B cell (primary cell): Measurements from ENCODE around the gene NIT2. TPM values are rescaled to one million over a fixed set of nuclear protein-coding genes. Genes with fewer than 3 reads are reported as not detected.

Experiments used
- ATAC-seq: fragments of 200-7000 bp; cut with Tn5 transposase; one replicate; pipeline ENCODE4 v1.10.0; 2021; ENCODE audit warnings: low read depth, mild to moderate bottlenecking, moderate number of reproducible peaks, moderate library complexity
- CTCF ChIA-PET: fragments of 350-600 bp; sonication (Branson Sonifier 250); formaldehyde crosslinking; loops from one replicate; lab custom pipeline; 2021; ENCODE audit warnings: antibody characterized with exemption, inconsistent platforms; lab: Charles Lee
- POLR2A ChIA-PET: fragments of 350-600 bp; sonication (Branson Sonifier 250); formaldehyde crosslinking; loops from one replicate; lab custom pipeline; 2021; ENCODE audit warnings: antibody characterized with exemption; lab: Charles Lee
- DNase-seq: peaks from one replicate; pipeline ENCODE4 v3.0.0; 2013
- H2AFZ ChIP-seq: 2 replicates; pipeline ENCODE4 v1.6.1; 2012; ENCODE audit warnings: mild to moderate bottlenecking, low read depth, low read length; ENCODE audit not compliant: insufficient read depth, poor library complexity, severe bottlenecking
- H3K27ac ChIP-seq, 2 donors: 1 replicate in 1 of 2; 2 replicates in 1 of 2; pipeline ENCODE4 v1.5.1; 2012 to 2013; ENCODE audit warnings: low read length in 2 of 2, mild to moderate bottlenecking in 2 of 2, moderate library complexity in 1 of 2
- H3K27me3 ChIP-seq, 4 experiments: fragments of 200-600 bp in 1 of 4; sonication (generic) in 1 of 4; replicated peaks in 1 of 4; 1 replicate in 2 of 4; 2 replicates in 2 of 4; pipeline versions ENCODE4 v1.6.1 to v1.7.0; 2013 to 2016; ENCODE audit warnings: low read length in 3 of 4, mild to moderate bottlenecking in 2 of 4, mixed read lengths in 1 of 4, moderate library complexity in 1 of 4; ENCODE audit not compliant: insufficient read depth in 4 of 4, control insufficient read depth in 3 of 4; ENCODE audit errors: control extremely low read depth in 1 of 4
- H3K36me3 ChIP-seq, 2 experiments: replicated peaks in 1 of 2; 1 replicate in 1 of 2; 2 replicates in 1 of 2; pipeline versions ENCODE4 v1.6.1 to v1.7.1; 2013; ENCODE audit warnings: low read length in 1 of 2; ENCODE audit not compliant: insufficient read depth in 2 of 2, control insufficient read depth in 1 of 2; ENCODE audit errors: control extremely low read depth in 1 of 2, extremely low read depth in 1 of 2
- H3K4me1 ChIP-seq, 2 donors: fragments of 200-600 bp in 1 of 2; sonication (generic) in 1 of 2; 1 replicate in 1 of 2; 2 replicates in 1 of 2; pipeline versions ENCODE4 v1.5.1 to v1.6.1; 2013 to 2017; ENCODE audit warnings: low read length in 2 of 2; ENCODE audit not compliant: control insufficient read depth in 2 of 2, insufficient read depth in 2 of 2
- H3K4me2 ChIP-seq: replicated peaks from 2 replicates; pipeline ENCODE3; 2012; ENCODE audit warnings: mild to moderate bottlenecking, low read depth, low read length; ENCODE audit not compliant: poor library complexity, severe bottlenecking
- H3K4me3 ChIP-seq, 5 experiments: fragments of 200-600 bp in 1 of 5; sonication (generic) in 1 of 5; 1 replicate in 3 of 5; 2 replicates in 2 of 5; pipeline versions ENCODE4 v1.5.1 to v1.7.0; 2011 to 2016; ENCODE audit warnings: low read length in 4 of 5, mild to moderate bottlenecking in 4 of 5, low read depth in 2 of 5, control low read depth in 1 of 5, moderate library complexity in 1 of 5; ENCODE audit not compliant: insufficient read depth in 1 of 5; ENCODE audit errors: control extremely low read depth in 1 of 5, extremely low read depth in 1 of 5
- H3K79me2 ChIP-seq: fragments of 200-600 bp; sonication (generic); one replicate; pipeline ENCODE4 v1.6.0; 2016; ENCODE audit warnings: low read length; ENCODE audit not compliant: control insufficient read depth, insufficient read depth
- H3K9ac ChIP-seq: fragments of 200-600 bp; sonication (generic); 2 replicates; pipeline ENCODE4 v1.6.1; 2017; ENCODE audit warnings: mild to moderate bottlenecking, low read length, moderate library complexity
- H3K9me3 ChIP-seq, 3 donors: one replicate each; pipeline versions ENCODE4 v1.6.1 to v1.7.1; 2013; ENCODE audit warnings: low read length in 2 of 3; ENCODE audit not compliant: control insufficient read depth in 2 of 3, insufficient read depth in 1 of 3; ENCODE audit errors: control extremely low read depth in 1 of 3
- H4K20me1 ChIP-seq: 2 replicates; pipeline ENCODE4 v1.6.0; 2012; ENCODE audit warnings: mild to moderate bottlenecking, low read length; ENCODE audit not compliant: insufficient read depth, control insufficient read depth, poor library complexity, severe bottlenecking
- H3K27ac Mint-ChIP-seq: one replicate; pipeline ENCODE4 v1.8.0; 2021; ENCODE audit warnings: mixed read lengths
- H3K27me3 Mint-ChIP-seq: one replicate; pipeline ENCODE4 v1.8.0; 2021; ENCODE audit warnings: mixed read lengths
- H3K4me1 Mint-ChIP-seq: one replicate; pipeline ENCODE4 v1.8.0; 2021; ENCODE audit warnings: mixed read lengths
- H3K4me3 Mint-ChIP-seq: one replicate; pipeline ENCODE4 v1.8.0; 2021; ENCODE audit warnings: mixed read lengths
- H3K9me3 Mint-ChIP-seq: one replicate; pipeline ENCODE4 v1.8.0; 2022; ENCODE audit warnings: mixed read lengths; ENCODE audit not compliant: insufficient read depth
- CTCF ChIP-seq: fragments of 200-600 bp; IDR thresholded peaks from one replicate; pipeline ENCODE4 v1.8.0; 2022; ENCODE audit warnings: antibody characterized with exemption, mild to moderate bottlenecking
- EZH2 ChIP-seq: IDR thresholded peaks from 2 replicates; pipeline ENCODE4 v1.6.1; 2012; ENCODE audit warnings: borderline replicate concordance, low read depth, mild to moderate bottlenecking, moderate library complexity, low read length; ENCODE audit not compliant: insufficient read depth, poor library complexity, severe bottlenecking
- WGBS: methylation state at CpG from one replicate; pipeline ENCODE4 v1.1.5; 2013; ENCODE audit warnings: missing lambda C conversion rate; ENCODE audit not compliant: insufficient coverage; 5-methylcytosine and 5-hydroxymethylcytosine counted together
- intact Hi-C: fragments of 100-400 bp; cut with micrococcal nuclease; formaldehyde crosslinking; loops from one replicate; pipeline ENCODE4 v1.10.0; 2022
- polyA plus RNA-seq: library from polyadenylated mRNA; depleted of rRNA; stranded (reverse); fragments of >200 nt; gene quantifications from 2 replicates; pipeline ENCODE4 v1.2.3, GENCODE V29; 2012
- total RNA-seq, 2 donors: library from RNA; stranded (reverse); fragments of 120-200 nt in 1 of 2; gene quantifications; 1 replicate in 1 of 2; 2 replicates in 1 of 2; pipeline versions ENCODE4 v1.2.3 to v1.2.4, GENCODE V29; 2013 to 2022

NIT2 gene
- total and polyA plus RNA-seq, 2 donors (not counting 1 experiment from before 2014, with no cell fraction given) = 32.4 to 36.5 TPM

GRCh38 chr3:100310355-100310965 lies 24.1 kb upstream of the NIT2 start:
- Mint-ChIP-seq H3K27ac (no peak overlapping the region), H3K4me1 (no peaks in the 10 kb centered on the region), H3K4me3 (no peak overlapping the region), H3K9me3 (no peaks in the 10 kb centered on the region), H3K27me3 (no peaks in the 10 kb centered on the region)
- H3K4me2 ChIP-seq = no peak overlapping the region
- H3K4me3 ChIP-seq = no peak overlapping the region
- H3K27me3 ChIP-seq = no peaks in the 10 kb centered on the region
- H2AFZ ChIP-seq = no peak overlapping the region
- H3K4me1 ChIP-seq = no peaks in the 10 kb centered on the region
- CTCF ChIA-PET = no interaction called here
- intact Hi-C loops = no loop called here
- H4K20me1 ChIP-seq = no peaks in the 10 kb centered on the region
- H3K27ac ChIP-seq = no peak overlapping the region
- H3K36me3 ChIP-seq = peaks cover 2 to 31% of the 10 kb centered on the region in 2 experiments
- no peak overlapping the region for H3K9ac ChIP-seq
- ATAC-seq (no peak), DNase-seq (no peak)
- POLR2A ChIA-PET = no interaction called here
- TF ChIP-seq CTCF (no peak), EZH2 (no peak)
- no peaks in the 10 kb centered on the region for H3K9me3 ChIP-seq
- no CpG with 5 or more reads among the region's 3 CpGs for whole genome bisulfite sequencing
- no peaks in the 10 kb centered on the region for H3K79me2 ChIP-seq

GRCh38 chr3:100311011-100311410 lies 23.5 kb upstream of the NIT2 start:
- Mint-ChIP-seq H3K9me3 (no peaks in the 10 kb centered on the region), H3K4me3 (no peak overlapping the region), H3K27ac (no peak overlapping the region), H3K4me1 (no peaks in the 10 kb centered on the region), H3K27me3 (no peaks in the 10 kb centered on the region)
- no peak overlapping the region for H2AFZ ChIP-seq
- no peaks in the 10 kb centered on the region for H3K4me1 ChIP-seq
- CTCF ChIA-PET = no interaction called here
- intact Hi-C loops = no loop called here
- no peak overlapping the region for H3K4me3 ChIP-seq
- DNase-seq = no peak
- WGBS = no CpG with 5 or more reads among the region's 2 CpGs
- H3K36me3 ChIP-seq = peaks cover 3 to 31% of the 10 kb centered on the region in 2 experiments
- no peaks in the 10 kb centered on the region for H3K27me3 ChIP-seq
- H3K79me2 ChIP-seq = no peaks in the 10 kb centered on the region
- H3K27ac ChIP-seq = no peak overlapping the region
- no peak overlapping the region for H3K4me2 ChIP-seq
- POLR2A ChIA-PET = no interaction called here
- ATAC-seq = no peak
- H3K9ac ChIP-seq = no peak overlapping the region
- TF ChIP-seq EZH2 = no peak
- no peak for TF ChIP-seq CTCF
- H3K9me3 ChIP-seq = no peaks in the 10 kb centered on the region
- H4K20me1 ChIP-seq = no peaks in the 10 kb centered on the region
